Lower lobe of right lung (tissue), 2 donors: Measurements from ENCODE around the gene ZNF587B. TPM values are rescaled to one million over a fixed set of nuclear protein-coding genes. Genes with fewer than 3 reads are reported as not detected.
"Not testable (repeated sequence)": the region's sequence is repeated elsewhere in the genome, so short reads cannot be mapped to it uniquely, and the experiment has no call there.

Source experiments
- ATAC-seq, 2 donors: fragments of 200-7000 bp; cut with Tn5 transposase; one replicate each; pipeline ENCODE4 v1.9.1; 2020 to 2022; ENCODE audit warnings: mild to moderate bottlenecking in 2 of 2, moderate library complexity in 2 of 2
- DNase-seq: peaks from one replicate; pipeline ENCODE4 v3.0.0-alpha.2; 2020
- H3K27ac ChIP-seq: fragments of 200-600 bp; one replicate; pipeline ENCODE4 v1.8.0; 2022
- H3K27me3 ChIP-seq: fragments of 200-600 bp; one replicate; pipeline ENCODE4 v1.8.0; 2022; ENCODE audit warnings: low read depth
- H3K36me3 ChIP-seq: fragments of 200-600 bp; one replicate; pipeline ENCODE4 v1.8.0; 2022; ENCODE audit warnings: mild to moderate bottlenecking
- H3K4me1 ChIP-seq: fragments of 200-600 bp; one replicate; pipeline ENCODE4 v1.8.0; 2022
- H3K4me3 ChIP-seq: fragments of 200-600 bp; one replicate; pipeline ENCODE4 v1.8.0; 2022; ENCODE audit warnings: mild to moderate bottlenecking
- H3K9me3 ChIP-seq: fragments of 200-600 bp; one replicate; pipeline ENCODE4 v1.8.0; 2022
- intact Hi-C: fragments of 100-400 bp; cut with DNase I; formaldehyde crosslinking; loops from one replicate; pipeline ENCODE4 v1.11.0; 2022
- total RNA-seq: library from RNA; stranded (reverse); fragmentation: NEBNext Ultra II Directional; extraction: Animal tissue kit (Norgen Biotek cat#: 25700); gene quantifications from one replicate; pipeline ENCODE4 v1.2.1, GENCODE V29; 2021
- TF ChIP-seq, protein P1 (sequence below): fragments of 200-600 bp; IDR thresholded peaks from one replicate; pipeline ENCODE4 v1.8.0; 2022; ENCODE audit warnings: antibody characterized with exemption, mild to moderate bottlenecking
- donor health status: DM: no; HTN: yes; CAD: no; lungs with severe emphysema.

The ZNF587B gene
- total RNA-seq, 1 donor from 2014 or later: 12.5 TPM

GRCh38 chr19:57800696-57801095 is 29.4 kb upstream of the ZNF587B start:
- Histone ChIP-seq H3K4me1 (peaks cover 29% of the 10 kb centered on the region), H3K36me3 (peaks cover 12% of the 10 kb centered on the region), H3K27me3 (no peaks in the 10 kb centered on the region), H3K9me3 (no peaks in the 10 kb centered on the region), H3K4me3 (no peak overlapping the region), H3K27ac (no peak overlapping the region)
- ATAC-seq (no peak), DNase-seq (no peak)
- intact Hi-C loops: no loop called here
- TF ChIP-seq, protein P1, sequence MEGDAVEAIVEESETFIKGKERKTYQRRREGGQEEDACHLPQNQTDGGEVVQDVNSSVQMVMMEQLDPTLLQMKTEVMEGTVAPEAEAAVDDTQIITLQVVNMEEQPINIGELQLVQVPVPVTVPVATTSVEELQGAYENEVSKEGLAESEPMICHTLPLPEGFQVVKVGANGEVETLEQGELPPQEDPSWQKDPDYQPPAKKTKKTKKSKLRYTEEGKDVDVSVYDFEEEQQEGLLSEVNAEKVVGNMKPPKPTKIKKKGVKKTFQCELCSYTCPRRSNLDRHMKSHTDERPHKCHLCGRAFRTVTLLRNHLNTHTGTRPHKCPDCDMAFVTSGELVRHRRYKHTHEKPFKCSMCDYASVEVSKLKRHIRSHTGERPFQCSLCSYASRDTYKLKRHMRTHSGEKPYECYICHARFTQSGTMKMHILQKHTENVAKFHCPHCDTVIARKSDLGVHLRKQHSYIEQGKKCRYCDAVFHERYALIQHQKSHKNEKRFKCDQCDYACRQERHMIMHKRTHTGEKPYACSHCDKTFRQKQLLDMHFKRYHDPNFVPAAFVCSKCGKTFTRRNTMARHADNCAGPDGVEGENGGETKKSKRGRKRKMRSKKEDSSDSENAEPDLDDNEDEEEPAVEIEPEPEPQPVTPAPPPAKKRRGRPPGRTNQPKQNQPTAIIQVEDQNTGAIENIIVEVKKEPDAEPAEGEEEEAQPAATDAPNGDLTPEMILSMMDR: no peak

GRCh38 chr19:57802269-57802668 is 27.8 kb upstream of the ZNF587B start:
- intact Hi-C loops: no loop called here
- no peak for ATAC-seq
- H3K4me3 ChIP-seq: no peak overlapping the region
- H3K9me3 ChIP-seq: no peaks in the 10 kb centered on the region
- DNase-seq: no peak
- H3K27ac ChIP-seq: no peak overlapping the region
- peaks cover 31% of the 10 kb centered on the region for H3K4me1 ChIP-seq
- no peaks in the 10 kb centered on the region for H3K36me3 ChIP-seq
- TF ChIP-seq, protein P1: no peak
- H3K27me3 ChIP-seq: no peaks in the 10 kb centered on the region

- ATAC-seq: no peak
- intact Hi-C loops: no loop called here
- peak overlapping the region; percentile 79 for H3K27ac ChIP-seq
- H3K4me3 ChIP-seq: peak overlapping the region; percentile 58
- DNase-seq: no peak
- no peaks in the 10 kb centered on the region for H3K27me3 ChIP-seq
- H3K9me3 ChIP-seq: no peaks in the 10 kb centered on the region
- H3K4me1 ChIP-seq: peaks cover 31% of the 10 kb centered on the region
- H3K36me3 ChIP-seq: peaks cover 9% of the 10 kb centered on the region
- TF ChIP-seq, protein P1: no peak
Observed at GRCh38 chr19:57803265-57803593, 26.9 kb upstream of the ZNF587B start.

DNA sequence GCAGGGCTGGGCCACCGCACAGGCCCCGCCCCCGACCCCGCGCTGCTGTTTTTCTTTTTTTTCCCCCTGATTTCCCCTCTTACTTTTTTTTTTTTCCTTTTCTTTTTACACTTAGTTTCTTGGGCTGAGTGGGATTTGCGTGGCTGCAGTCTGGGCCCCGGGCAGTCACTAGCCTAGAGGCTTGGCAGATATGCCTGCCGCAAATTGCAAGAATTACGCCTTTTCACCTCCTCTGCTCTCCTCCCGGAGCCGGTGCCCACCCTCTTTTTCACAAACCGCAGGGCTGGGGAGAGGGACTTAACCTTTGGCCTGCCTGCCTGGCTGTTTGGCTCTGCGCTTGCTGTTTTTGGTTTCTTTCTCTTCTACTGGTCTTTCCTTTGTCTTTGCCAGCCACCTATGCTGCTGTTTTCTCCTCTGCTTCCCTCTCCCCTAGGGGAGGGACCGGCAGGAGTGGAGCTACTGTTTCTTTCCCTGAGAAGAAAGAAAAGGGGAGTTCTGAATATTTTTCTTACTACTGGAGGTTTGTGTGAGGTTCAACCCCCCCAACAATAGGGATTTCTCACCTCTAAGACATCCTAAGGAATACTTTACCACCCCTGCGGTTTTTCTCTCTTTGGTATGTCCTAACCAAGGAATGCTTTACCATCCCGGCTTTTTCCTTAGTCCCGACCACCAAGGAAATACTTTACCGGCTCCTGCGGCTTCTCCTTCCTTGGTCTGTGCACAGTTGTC is 26.3 kb upstream of the ZNF587B start:
- no peak for DNase-seq
- no peaks in the 10 kb centered on the region for H3K27me3 ChIP-seq
- TF ChIP-seq, protein P1: no peak
- peak overlapping the region; percentile 58 for H3K4me3 ChIP-seq
- H3K36me3 ChIP-seq: peaks cover 13% of the 10 kb centered on the region
- H3K27ac ChIP-seq: peak overlapping the region; percentile 79
- ATAC-seq: peak; percentile 55 to 60
- peaks cover 31% of the 10 kb centered on the region for H3K4me1 ChIP-seq
- H3K9me3 ChIP-seq: no peaks in the 10 kb centered on the region
- intact Hi-C loops: no loop called here

DNA sequence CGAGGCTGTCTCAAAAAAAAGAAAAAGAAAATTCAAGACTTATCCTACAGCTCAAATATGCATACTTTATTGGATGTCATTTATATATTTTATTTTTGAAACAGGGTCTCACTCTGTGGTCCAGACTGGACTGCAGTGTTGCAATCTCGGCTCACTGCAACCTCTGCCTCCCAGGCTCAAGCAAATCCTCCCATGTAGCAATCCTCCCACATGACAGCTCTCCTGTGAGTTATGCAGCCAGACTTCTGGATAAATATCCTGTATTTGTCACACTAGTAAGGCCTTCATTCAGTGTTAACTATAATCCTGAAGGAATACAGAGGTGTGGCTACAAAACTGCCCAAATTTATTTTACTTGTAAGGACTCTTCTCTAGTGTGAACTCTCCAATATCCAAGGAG is 22.6 kb upstream of the ZNF587B start:
- Histone ChIP-seq H3K27ac (no peak overlapping the region), H3K4me3 (no peak overlapping the region), H3K36me3 (peaks cover 42% of the 10 kb centered on the region), H3K9me3 (no peaks in the 10 kb centered on the region), H3K4me1 (peaks cover 44% of the 10 kb centered on the region), H3K27me3 (no peaks in the 10 kb centered on the region)
- intact Hi-C loops: no loop called here
- no peak for ATAC-seq
- TF ChIP-seq, protein P1: no peak
- DNase-seq: no peak

DNA sequence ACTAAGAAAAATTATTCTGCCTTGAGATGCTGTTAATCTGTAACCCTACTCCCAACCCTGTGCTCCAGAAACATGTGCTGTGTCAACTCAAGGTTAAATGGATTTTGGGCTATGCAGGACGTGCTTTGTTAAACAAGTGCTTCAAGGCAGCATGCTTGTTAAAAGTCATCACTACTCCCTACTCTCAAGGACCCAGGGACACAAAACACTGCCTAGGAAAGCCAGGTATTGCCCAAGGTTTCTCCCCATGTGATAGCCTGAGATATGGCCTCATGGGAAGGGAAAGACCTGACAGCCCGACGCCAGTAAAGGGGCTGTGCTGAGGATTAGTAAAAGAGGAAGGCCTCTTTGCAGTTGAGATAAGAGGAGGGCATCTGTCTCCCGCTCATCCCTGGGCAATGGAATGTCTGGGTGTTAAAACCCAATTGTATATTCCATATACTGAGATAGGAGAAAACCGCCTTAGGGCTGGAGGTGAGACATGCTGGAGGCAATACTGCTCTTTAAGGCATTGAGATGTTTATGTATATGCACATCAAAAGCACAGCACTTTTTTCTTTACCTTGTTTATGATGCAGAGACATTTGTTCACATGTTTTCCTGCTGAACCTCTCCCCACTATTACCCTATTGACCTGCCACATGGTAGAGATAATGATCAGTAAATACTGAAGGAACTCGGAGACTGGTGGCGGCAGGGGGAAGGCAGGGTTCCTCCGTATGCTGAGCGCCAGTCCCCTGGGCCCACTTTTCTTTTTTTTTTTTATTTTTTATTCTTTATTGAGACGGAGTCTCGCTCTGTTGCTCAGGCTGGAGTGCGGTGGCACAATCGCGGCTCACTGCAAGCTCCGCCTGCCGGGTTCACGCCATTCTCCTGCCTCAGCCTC is 19.4 kb upstream of the ZNF587B start:
- H3K9me3 ChIP-seq, H3K4me3 ChIP-seq, ATAC-seq, intact Hi-C loops, H3K27ac ChIP-seq, H3K27me3 ChIP-seq, DNase-seq: not testable (repeated sequence)
- Histone ChIP-seq H3K36me3 (peaks cover 42% of the 10 kb centered on the region), H3K4me1 (peaks cover 37% of the 10 kb centered on the region)
